Smooth muscle cell (in vitro differentiated cells): Measurements from ENCODE around the gene ZNF423. TPM values are rescaled to one million over a fixed set of nuclear protein-coding genes. Genes with fewer than 3 reads are reported as not detected.

Source experiments
- DNase-seq: peaks from one replicate; lab custom pipeline; 2025; ENCODE audit not compliant: unreplicated experiment; lab: John Stamatoyannopoulos, UW
- H2AFZ ChIP-seq: fragments of 200-600 bp; sonication (generic); 2 replicates; pipeline ENCODE4 v1.6.0; 2016; ENCODE audit warnings: antibody characterized with exemption, low read depth, mild to moderate bottlenecking
- H3F3A ChIP-seq: fragments of 200-600 bp; sonication (generic); 2 replicates; pipeline ENCODE4 v1.6.0; 2017; ENCODE audit warnings: antibody characterized with exemption, low read depth
- H3K27ac ChIP-seq: fragments of 200-600 bp; sonication (generic); 2 replicates; pipeline ENCODE4 v1.5.1; 2016; ENCODE audit warnings: low read depth, mild to moderate bottlenecking
- H3K27me3 ChIP-seq: fragments of 200-600 bp; sonication (generic); 2 replicates; pipeline ENCODE4 v1.6.1; 2016; ENCODE audit warnings: low read depth, mild to moderate bottlenecking
- H3K36me3 ChIP-seq: fragments of 200-600 bp; sonication (generic); 2 replicates; pipeline ENCODE4 v1.5.1; 2016; ENCODE audit warnings: low read depth
- H3K4me1 ChIP-seq: fragments of 200-600 bp; sonication (generic); 2 replicates; pipeline ENCODE4 v1.5.1; 2016; ENCODE audit warnings: low read depth
- H3K4me2 ChIP-seq: fragments of 200-600 bp; sonication (generic); 2 replicates; pipeline ENCODE4 v1.6.0; 2016; ENCODE audit warnings: mild to moderate bottlenecking
- H3K4me3 ChIP-seq: fragments of 200-600 bp; sonication (generic); 2 replicates; pipeline ENCODE4 v1.5.1; 2016; ENCODE audit warnings: mild to moderate bottlenecking
- H3K79me2 ChIP-seq: fragments of 200-600 bp; sonication (generic); 2 replicates; pipeline ENCODE4 v1.6.0; 2016; ENCODE audit warnings: low read depth, mild to moderate bottlenecking
- H3K9ac ChIP-seq: fragments of 200-600 bp; sonication (generic); 2 replicates; pipeline ENCODE4 v1.6.0; 2016; ENCODE audit warnings: low read depth
- H3K9me3 ChIP-seq: fragments of 200-600 bp; sonication (generic); replicated peaks from 2 replicates; pipeline ENCODE4 v1.5.1; 2016; ENCODE audit warnings: low read depth
- H4K20me1 ChIP-seq: fragments of 200-600 bp; sonication (generic); 2 replicates; pipeline ENCODE4 v1.6.0; 2016; ENCODE audit warnings: low read depth
- WGBS: methylation state at CpG from one replicate; pipeline ENCODE4 v1.1.7; 2016; ENCODE audit warnings: low lambda C conversion rate; 5-methylcytosine and 5-hydroxymethylcytosine counted together
- polyA plus RNA-seq: library from polyadenylated mRNA; unstranded; fragments of >200 nt; fragmentation: Nextera tagmentation; extraction: Ambion mirVana; gene quantifications from 2 replicates; pipeline ENCODE4 v1.2.1, GENCODE V29; 2016
- total RNA-seq: library from RNA; depleted of rRNA; stranded (reverse); fragments of >200 nt; gene quantifications from 2 replicates; pipeline ENCODE4 v1.2.3, GENCODE V29; 2014
- TF ChIP-seq, protein P1 (sequence below): fragments of 200-600 bp; sonication (generic); IDR thresholded peaks from 2 replicates; pipeline ENCODE4 v1.5.1; 2017; ENCODE audit warnings: borderline replicate concordance, mild to moderate bottlenecking, antibody characterized with exemption; ENCODE audit not compliant: insufficient read depth, poor library complexity, severe bottlenecking

ZNF423 gene
- total and polyA plus RNA-seq, 2 experiments from 2014 or later: 6.9 to 7.0 TPM

DNA sequence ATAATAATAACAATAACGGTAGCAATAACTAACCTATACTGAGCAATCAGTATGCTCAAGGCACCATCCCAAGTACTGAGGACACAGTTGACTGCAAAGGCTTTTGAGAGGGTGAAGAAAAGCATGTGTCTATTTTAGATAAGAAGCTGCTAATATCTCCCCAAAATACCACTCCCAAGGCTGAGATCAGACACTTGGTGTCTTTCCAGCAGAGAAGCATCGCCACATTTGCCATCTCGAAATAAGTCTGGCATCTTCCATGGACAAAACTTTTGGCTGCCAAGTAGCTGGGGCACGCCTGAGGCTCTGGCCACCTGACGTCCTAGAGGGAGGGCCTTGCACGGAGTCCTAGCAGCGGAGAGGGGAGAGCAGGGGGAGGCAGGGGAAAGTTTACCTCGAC, 39.0 kb downstream of the ZNF423 start:
- Histone ChIP-seq H3F3A (no peaks in the 10 kb centered on the region), H3K27me3 (no peaks in the 10 kb centered on the region), H3K36me3 (no peaks in the 10 kb centered on the region), H3K4me2 (no peak overlapping the region), H3K4me1 (peaks cover 10% of the 10 kb centered on the region), H3K79me2 (no peaks in the 10 kb centered on the region), H3K9me3 (no peaks in the 10 kb centered on the region), H3K4me3 (no peak overlapping the region), H4K20me1 (peaks cover 4% of the 10 kb centered on the region), H3K9ac (no peak overlapping the region), H2AFZ (no peak overlapping the region), H3K27ac (no peak overlapping the region)
- DNase-seq: no peak
- TF ChIP-seq, protein P1, sequence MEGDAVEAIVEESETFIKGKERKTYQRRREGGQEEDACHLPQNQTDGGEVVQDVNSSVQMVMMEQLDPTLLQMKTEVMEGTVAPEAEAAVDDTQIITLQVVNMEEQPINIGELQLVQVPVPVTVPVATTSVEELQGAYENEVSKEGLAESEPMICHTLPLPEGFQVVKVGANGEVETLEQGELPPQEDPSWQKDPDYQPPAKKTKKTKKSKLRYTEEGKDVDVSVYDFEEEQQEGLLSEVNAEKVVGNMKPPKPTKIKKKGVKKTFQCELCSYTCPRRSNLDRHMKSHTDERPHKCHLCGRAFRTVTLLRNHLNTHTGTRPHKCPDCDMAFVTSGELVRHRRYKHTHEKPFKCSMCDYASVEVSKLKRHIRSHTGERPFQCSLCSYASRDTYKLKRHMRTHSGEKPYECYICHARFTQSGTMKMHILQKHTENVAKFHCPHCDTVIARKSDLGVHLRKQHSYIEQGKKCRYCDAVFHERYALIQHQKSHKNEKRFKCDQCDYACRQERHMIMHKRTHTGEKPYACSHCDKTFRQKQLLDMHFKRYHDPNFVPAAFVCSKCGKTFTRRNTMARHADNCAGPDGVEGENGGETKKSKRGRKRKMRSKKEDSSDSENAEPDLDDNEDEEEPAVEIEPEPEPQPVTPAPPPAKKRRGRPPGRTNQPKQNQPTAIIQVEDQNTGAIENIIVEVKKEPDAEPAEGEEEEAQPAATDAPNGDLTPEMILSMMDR: no peak
- 91% methylated on average over 8 of the region's 8 CpGs for WGBS

DNA sequence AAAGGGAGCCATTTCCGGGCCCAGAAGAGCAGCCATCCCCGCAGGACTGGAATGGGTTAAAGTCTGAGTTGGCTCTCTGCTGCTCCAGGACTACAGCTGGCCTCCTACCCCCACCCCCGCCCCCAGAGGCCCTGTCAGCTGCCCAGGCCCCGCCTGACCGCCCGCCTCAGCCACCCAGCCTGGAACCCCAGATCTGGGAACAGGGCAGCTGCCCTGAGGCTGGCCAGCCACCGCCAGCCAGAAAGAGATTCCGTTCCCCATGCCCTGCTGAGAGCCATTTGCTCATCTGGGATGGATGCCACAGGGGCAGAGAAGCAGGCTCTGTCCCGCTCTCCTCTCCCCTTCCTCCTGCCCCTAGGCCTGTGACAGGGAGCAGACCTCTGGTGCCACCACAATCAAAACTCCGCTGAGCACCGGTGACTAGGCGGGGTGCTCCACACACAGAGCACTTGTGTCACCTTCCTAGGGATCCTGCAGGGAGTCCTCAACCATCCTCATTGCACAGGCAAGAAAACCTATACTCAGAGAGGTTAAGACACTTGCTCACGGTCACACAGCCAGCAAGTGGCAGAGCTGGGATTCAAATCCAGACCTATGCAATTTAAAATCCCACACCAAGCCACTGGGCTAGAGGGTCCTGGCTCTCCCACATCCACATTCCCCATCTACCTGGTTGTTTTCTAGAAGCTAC, 44.1 kb downstream of the ZNF423 start:
- H3K4me3 ChIP-seq: no peak overlapping the region
- no peaks in the 10 kb centered on the region for H3K27me3 ChIP-seq
- no peak overlapping the region for H2AFZ ChIP-seq
- no peak overlapping the region for H3K9ac ChIP-seq
- peak overlapping the region; percentile 40 for H3K4me2 ChIP-seq
- DNase-seq: no peak
- no peaks in the 10 kb centered on the region for H3K9me3 ChIP-seq
- H3F3A ChIP-seq: no peaks in the 10 kb centered on the region
- H4K20me1 ChIP-seq: peaks cover 14% of the 10 kb centered on the region
- no peak overlapping the region for H3K27ac ChIP-seq
- TF ChIP-seq, protein P1: no peak
- peaks cover 14% of the 10 kb centered on the region for H3K4me1 ChIP-seq
- WGBS: 35% methylated on average over 12 of the region's 13 CpGs
- H3K36me3 ChIP-seq: no peaks in the 10 kb centered on the region
- no peaks in the 10 kb centered on the region for H3K79me2 ChIP-seq

DNA sequence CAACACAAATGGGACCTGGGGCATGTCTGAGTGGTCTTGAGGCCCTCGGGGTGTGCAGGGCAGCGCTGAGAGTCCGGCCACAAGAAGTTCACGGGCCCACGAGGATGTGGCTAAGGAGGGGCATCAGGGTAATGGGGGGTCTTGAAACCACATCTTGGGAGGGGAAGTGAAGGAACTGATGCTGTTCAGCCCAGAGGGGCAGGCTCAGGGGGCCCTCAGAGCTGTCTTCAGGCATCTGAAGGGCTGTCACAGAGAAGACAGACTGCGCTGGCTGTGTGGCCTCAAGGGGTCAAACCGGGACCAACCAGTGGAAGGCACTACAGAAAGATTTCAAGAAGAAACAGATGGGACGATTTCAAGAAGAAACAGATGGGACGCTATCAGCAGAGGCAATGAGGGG, 45.1 kb downstream of the ZNF423 start:
- H3K4me1 ChIP-seq: peaks cover 14% of the 10 kb centered on the region
- no peak overlapping the region for H3K4me3 ChIP-seq
- H4K20me1 ChIP-seq: peaks cover 16% of the 10 kb centered on the region
- no peaks in the 10 kb centered on the region for H3K27me3 ChIP-seq
- no peak overlapping the region for H2AFZ ChIP-seq
- TF ChIP-seq, protein P1: no peak
- no peaks in the 10 kb centered on the region for H3K9me3 ChIP-seq
- WGBS: 63% methylated on average over 9 of the region's 9 CpGs
- no peak overlapping the region for H3K27ac ChIP-seq
- no peak overlapping the region for H3K9ac ChIP-seq
- DNase-seq: no peak
- H3K79me2 ChIP-seq: no peaks in the 10 kb centered on the region
- no peaks in the 10 kb centered on the region for H3F3A ChIP-seq
- no peaks in the 10 kb centered on the region for H3K36me3 ChIP-seq
- H3K4me2 ChIP-seq: peak overlapping the region; percentile 40

DNA sequence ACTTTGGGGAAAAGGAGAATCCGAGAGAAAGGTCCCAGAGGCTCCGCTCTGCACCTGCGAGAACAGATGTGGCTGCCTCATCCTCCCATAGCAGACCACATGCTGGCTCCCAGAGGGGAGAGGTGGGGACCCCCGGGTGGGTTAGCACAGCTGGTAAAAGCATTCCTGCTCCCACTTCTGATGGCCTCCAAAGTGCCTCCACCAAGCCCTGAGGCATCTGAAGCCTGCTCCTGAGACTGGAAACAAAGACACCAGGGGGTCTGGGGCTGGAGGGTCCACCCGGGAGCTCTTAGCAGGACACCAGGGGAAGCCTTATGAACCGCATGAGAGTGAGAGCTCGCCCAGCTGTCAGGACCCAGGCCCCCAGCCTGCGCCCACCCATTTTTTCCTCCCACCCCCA, 46.4 kb downstream of the ZNF423 start:
- WGBS: 88% methylated on average over 8 of the region's 8 CpGs
- H3K27ac ChIP-seq: no peak overlapping the region

More for the DNA sequence above, 46.4 kb downstream of the ZNF423 start:
- no peak overlapping the region for H3K4me2 ChIP-seq
- H3K27me3 ChIP-seq: no peaks in the 10 kb centered on the region
- H3K36me3 ChIP-seq: no peaks in the 10 kb centered on the region
- no peaks in the 10 kb centered on the region for H3K79me2 ChIP-seq
- H4K20me1 ChIP-seq: peaks cover 22% of the 10 kb centered on the region
- no peaks in the 10 kb centered on the region for H3F3A ChIP-seq
- TF ChIP-seq, protein P1: no peak
- DNase-seq: no peak
- H3K4me1 ChIP-seq: peaks cover 14% of the 10 kb centered on the region
- no peaks in the 10 kb centered on the region for H3K9me3 ChIP-seq
- no peak overlapping the region for H3K4me3 ChIP-seq
- H2AFZ ChIP-seq: no peak overlapping the region
- H3K9ac ChIP-seq: no peak overlapping the region
